HG03378 (cell line): Measurements from ENCODE around the gene SOX12.
"Not testable (repeated sequence)": the region's sequence is repeated elsewhere in the genome, so short reads cannot be mapped to it uniquely, and the experiment has no call there.

Experiments
- ATAC-seq: cut with Tn5 transposase; IDR thresholded peaks from one replicate; pipeline ENCODE4 v1.9.1; 2021; ENCODE audit warnings: mild to moderate bottlenecking, moderate library complexity; ENCODE audit not compliant: unreplicated experiment

Gene SOX12

DNA sequence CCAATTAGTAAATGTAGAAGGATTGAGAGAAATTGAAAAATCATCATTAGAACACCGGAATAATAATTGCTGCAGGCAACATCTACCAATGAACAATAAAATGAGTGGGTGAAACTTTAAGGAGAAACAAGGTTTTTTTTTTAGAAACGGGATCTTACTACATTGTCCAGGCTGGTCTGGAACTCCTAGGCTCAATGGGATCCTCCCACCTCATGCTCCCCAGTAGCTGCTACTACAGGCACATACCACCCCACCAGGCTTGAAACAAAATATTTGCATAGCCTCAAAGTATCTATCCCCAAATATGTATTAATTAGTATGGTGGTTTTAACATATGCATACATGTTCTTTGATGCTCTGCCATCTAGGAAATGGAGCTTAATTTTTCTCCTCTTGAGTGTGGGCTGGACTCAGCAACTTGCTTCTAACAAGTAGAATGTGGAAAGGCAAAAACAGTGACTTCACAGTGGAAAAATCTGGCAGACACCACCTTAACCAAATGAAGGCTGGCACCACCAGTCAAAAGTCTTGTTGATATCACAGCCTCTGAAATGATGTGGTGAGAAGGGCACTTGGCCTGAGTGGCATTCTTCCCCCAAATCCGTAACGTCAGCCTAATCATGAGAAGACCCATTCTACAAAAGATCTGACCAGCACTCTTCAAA, 33.7 kb downstream of the SOX12 start:
- no peak for ATAC-seq

DNA sequence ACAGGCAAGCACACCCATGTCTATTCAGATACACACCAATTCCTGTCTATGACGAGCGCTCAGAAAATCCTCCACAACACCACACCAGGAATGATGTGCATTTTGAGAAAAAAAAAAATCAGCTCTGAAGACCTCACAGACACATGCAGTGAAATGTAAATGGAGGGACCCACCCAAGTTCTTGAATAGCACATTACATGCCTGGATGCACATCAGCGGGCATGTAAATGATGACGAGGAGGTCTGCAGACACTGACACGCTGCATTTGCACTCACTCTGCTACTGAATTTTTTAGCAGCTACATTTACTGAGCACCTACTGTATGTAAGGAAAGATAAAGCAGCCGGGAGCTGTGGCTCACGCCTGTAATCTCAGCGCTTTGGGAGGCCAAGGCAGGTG, 36.2 kb downstream of the SOX12 start:
- no peak for ATAC-seq

DNA sequence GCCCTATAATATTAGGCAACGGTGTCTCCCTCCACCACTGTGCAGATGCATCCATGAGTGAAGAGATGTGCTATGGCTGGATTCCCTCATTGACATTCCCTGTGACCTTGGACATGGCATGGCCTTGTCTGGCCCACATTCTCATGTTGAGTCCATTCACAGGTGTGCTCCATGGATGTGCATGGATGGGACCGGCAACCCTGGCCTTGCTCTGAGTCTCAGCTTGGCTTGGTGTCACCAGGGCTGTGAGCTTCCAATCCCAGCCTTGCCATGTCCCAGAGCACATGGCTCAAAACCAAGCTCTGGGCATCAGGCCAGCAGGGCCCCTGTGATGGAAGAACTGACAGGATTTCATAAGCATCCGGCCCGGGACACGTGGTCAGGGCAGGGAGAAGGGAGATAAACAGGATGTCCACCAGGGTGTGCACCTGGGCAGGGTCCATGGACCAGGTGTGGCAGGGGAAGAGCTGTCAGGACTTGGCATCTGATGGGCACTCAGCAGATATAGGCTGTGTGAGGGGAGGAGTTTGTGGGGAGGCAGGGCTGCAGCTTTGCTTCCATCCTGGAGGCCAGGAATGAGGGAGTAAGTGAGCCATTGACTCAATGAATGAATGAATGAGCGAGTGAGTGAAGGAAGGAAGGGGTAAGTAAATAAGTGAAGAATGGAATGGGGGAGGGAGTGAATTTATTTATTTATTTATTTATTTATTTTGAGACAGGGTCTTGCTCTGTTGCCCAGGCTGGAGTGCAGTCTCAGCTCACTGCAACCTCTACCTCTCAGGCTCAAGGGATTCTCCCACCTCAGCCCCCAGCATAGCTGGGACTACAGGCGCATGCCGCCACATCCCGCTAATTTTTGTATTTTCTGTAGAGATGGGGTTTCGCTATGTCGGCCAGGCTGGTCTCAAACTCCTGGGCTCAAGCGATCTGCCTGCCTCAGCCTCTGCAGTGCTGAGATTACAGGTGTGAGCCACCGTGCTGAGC, 37.2 kb downstream of the SOX12 start:
- no peak for ATAC-seq

DNA sequence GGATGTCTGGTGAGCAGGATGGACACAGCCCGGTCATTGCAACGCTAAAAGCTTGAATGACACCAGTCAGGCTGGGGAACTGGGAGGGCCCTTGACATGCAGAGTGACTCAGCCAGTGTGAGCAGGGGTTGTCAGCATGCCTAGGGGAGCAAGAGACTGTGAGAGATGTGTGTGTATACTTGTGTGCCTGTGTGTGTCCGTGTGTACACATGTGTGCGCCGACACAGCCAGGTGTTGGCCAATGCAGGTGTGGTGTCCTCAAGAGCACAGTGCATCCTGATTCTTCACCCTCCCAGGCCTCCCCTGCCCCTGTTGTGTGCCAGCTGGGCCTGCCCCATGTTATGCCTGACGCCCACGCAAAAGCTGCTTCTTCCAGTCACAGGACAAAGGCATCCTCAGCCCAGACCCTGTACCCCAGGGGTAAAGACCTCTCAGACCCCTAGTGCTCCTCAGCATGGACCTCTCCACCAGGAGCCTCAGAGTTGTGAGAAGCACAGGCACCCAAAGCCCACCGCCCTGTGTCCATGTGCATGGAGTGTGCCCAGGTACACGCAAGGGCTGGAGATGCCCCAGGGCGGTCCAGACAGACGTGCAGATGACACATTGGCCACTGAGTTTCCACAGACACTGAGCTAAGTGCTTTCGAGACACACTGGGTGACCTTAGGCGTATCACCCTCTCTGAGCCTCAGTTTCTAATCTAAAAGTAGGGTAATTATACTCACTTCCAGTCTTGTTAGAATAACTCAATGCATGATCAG, 38.1 kb downstream of the SOX12 start:
- no peak for ATAC-seq

DNA sequence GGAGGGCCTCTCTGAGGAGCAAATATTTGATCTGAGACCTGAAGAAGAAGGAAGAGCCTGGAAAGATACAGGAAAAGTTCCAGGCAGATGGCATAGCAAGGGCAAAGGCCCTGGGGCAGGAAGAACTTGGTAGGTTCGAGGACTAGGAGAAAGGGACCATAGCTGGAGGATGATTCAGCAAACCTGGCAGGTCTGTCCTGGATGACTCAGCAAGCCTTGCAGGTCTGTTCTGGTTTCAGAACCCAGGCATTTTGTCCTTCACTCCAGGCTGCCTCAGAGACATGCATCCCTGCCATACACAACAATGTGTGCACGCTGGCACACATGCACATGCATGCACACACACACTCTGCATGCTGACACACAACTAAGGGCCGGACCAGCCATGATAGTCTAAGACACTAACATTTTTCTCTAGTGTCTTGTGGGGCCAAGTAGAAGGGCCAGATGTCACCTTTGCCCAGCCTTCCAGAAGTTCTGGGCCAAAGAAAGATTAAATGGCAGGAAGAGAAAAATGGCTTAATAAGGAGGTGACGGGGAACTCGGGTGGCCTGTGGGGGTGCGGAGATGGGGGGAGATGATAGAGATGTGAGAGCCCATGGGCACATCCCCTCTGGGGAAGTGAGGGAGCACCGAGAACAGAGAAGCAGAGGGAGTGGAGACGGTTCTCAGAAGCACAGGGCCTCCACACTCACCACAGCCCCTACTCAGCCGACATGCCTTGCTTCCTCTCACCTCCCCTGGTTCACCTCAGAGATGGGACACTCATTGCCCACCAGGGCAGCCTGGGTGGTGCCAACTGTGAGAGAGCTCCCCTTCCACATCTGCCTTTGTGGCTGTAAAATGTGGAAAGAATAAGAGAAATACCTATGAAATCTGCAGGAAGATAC, 39.8 kb downstream of the SOX12 start:
- ATAC-seq, result no peak

DNA sequence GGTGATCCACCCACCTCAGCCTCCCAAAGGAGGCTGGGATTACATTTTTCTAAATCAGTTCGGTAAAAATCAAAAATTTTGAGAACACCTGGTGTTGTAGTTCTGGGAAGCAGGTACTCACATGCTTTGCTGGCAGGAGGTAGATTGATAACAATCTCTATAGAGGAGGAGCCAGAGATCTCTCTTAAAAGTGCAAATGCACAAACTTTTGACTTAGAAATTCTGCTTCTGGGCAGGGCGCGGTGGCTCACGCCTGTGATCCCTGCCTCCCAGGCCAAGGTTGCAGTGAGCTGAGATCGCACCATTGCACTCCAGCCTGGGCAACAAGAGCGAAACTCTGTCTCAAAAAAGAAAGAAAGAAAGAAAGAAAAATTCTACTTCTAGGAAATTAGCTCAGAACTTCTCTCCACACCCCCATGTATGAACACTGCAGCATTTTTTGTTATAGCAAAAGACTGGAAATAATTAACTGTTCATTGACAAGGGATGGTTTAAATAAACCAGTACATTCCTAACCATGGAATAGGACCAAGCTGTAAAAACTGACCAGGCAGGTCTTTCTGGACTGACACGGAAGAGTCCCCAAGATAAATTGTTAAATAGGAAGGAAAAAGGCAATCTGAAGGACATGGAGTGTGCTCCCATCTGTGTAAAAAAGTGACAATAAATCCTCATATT, 40.8 kb downstream of the SOX12 start:
- no peak for ATAC-seq

DNA sequence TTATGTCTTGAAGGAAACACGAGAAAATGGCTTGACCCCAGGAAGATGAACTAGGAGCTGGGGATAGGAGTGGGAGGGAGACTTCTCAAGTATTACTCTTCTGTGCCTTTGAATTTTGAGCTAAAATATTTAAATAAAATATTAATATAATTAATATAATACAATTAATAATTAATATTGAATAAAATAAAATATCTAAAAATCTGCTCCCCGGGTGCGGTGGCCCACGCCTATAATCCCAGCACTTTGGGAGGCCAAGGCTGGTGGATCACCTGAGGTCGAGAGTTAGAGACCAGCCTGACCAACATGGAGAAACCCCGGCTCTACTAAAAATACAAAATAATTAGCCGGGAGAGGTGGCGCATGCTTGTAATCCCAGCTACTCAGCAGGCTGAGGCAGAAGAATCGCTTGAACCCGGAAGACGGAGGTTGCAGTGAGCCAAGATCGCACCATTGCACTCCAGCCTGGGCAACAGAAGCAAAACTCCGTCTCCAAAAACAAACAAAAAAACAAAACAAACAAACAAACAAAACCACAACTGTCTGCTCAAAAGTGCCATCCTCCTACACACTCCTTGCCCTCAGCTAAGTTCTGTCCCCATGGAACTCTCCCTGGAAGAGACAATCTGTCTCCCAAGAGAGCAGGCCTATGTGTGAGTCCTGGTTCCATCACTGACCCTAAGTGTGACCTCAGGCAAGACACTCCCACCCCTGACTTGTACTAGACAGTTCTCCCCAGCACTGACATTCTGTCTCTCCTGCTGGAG, 41.5 kb downstream of the SOX12 start:
- no peak for ATAC-seq

DNA sequence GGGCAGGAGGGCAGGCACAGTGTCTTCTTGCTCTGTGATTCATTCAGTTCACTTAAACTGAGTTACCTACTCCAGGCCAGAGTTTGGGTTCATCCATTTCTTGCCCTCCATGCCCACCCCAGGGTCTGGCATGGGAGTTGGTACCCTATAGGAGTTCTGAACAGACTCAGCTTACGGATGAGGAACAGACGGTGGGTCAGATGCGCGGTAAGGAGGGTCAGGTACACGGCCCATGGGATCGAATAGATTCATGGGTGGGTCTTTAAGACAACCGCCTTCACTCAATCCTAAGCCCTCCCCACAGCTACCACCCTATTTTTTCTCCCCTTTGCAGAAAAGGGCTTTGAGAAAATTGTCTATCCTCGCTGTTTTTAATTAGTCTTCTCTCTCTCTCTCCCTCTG, 42.1 kb downstream of the SOX12 start:
- ATAC-seq, result no peak

DNA sequence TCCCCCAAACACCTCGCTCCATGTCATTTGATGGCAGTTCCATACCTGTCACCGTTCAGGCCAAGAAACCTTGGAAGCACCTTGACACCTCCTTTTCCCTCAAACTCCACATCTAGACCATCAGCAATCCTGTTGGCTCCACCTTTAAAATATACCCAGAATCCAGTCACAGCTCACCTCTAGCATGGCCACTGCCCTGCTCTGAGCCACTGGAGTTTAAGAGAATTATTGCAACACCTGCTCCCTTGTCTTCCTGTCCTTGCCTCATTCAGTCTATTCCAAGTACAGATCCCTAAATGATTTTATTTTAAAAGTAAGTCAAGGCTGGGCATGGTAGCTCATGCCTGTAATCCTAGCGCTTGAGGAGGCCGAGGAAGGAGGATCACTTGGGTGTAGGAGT, 43.6 kb downstream of the SOX12 start:
- no peak for ATAC-seq

DNA sequence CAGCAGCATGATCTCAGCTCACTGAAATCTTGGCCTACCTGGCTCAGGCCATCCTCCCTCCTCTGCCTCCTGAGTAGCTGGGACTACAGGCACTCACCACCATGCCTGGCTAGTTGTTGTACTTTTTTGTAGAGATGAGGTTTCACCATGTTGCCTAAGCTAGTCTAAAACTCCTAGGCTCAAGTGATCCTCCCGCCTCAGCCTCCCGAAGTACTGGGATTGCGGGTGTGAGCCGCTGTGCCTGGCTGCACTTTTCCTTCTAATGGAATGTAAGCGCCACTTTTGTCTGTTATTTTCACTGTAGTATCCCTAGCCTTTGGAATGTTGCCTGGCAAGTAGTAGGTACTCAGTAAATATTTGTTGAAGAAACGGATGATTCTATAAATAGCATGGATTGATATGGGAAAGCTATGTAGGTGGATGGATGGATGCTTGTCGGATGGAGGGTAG, 44.8 kb downstream of the SOX12 start:
- no peak for ATAC-seq

DNA sequence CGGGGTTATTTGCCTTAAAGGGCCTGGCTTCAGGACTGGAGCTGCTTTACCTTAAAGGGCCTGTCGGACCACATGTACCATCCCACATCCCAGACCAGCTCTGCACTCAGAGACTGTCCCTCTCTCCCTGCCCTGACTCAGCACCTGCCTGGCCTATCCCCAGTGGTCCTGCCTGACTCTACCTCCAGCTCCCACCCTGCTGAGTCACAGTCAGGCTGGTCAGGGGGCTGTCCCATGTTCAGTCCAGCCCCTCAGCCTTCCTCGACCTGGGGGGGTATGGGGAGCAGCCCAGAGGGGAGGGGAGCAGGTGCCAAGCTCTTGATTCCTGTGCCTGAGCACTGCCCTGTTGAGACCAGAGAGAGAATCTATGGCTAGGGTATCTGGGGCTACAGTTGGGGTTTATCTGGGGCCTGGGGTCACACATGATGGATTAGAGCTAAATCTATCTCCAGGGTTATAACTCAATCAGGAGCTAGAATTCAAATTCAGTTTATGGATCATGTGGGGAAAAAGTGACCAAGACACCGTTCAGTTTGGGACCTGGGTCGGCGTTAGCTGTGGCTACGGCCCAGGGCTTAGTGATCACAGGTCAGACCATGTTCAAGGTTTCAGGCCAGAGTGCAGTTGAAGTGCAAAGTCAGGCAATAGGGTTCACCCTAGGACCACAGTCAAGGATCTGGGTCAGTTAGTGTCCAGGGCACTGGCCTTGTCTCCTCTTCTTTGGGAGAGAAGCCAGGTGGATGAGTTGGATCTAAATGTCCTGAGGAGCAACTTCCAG, 45.8 kb downstream of the SOX12 start:
- ATAC-seq, result no peak

DNA sequence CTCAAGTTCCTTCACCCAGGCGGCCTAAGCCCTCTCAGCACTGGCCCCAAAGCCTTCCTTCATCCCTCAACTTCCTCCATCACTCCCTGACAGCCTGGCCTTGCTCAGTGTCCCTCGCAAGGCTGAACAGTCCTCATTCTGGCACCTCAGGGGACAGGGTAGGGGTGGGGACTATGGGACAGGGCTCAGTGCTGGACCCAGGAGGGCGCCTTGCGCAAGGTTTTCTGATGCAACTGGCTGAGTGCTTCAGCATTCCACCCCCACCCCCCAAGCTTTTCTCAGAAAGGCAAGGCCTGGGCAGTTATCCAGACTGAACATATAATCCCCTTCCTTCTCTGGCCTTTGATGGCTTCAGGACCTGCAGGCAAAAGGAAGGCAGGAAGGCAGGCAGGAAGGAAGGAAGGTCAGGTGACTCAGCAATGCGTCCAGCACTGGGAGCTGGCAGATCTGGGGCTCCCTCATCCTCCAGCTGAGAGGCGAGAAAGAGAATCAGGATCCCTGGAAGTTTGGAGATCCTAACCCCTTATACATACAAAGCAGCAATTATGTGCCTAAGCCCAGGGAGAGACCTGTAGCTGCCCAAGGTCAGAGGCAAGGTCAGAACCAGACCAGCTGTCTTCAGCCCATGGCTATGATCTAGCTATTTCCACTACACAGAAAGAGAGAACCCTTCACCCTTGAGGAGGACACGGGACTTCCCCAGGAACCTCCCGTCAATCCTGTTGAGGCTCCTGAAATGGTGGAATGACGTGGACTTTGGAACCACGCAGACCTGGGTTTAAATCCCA, 46.6 kb downstream of the SOX12 start:
- no peak for ATAC-seq

DNA sequence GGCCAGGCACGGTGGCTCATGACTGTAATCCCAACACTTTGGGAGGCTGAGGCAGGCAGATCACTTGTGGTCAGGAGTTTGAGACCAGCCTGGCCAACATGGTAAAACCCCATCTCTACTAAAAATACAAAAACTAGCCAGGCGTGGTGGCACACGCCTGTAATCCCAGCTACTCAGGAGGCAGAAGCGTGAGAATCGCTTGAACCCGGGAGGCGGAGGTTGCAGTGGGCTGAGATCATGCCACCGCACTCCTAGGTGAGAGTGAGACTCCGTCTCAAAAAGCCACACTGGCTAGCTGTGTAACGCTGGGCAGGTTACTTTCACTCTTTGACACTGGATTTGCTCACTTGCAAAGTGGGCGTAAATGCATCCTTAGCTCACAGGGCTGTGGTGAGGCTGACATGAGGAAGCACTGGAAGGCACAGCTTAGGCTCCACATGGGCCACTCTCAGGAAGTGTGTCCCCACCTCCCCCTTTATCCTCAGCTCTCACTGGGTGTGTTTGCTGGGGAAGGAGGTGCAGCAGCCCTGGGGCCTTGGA, 47.3 kb downstream of the SOX12 start:
- not testable (repeated sequence) for ATAC-seq

DNA sequence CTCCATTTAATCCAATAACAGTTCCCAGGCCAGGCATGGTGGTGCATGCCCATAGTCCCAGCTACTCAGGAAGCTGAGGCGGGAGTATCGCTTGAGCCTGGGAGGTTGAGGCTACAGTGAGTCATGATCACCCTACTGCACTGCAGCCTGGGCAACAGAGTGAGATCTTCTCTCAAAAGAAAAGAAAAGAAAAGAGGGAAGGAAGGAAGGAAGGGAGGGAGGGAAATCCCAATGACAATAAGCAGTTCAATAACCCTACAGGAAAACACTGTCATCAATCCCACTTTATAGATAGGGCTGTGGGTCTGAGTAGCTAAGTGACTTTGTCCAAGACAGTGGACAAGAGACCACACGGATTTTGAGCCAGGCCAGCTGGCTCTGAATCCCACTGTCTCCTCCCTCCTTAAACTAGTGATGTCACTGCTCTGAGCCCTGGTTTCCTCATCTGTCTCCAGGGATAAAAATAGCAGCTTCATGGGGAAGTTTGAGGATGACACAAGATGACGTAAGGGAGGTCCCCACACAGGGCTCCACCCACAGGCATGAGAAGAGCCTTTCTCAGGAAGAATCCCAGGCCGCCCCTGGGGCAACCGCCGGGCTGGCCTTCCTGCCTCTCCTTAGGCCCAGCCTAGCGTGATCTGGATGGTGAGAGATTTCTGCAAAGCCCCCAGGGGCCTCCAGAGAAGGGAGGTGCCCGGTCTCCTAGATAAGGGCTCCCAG, 48.0 kb downstream of the SOX12 start:
- ATAC-seq, result no peak

DNA sequence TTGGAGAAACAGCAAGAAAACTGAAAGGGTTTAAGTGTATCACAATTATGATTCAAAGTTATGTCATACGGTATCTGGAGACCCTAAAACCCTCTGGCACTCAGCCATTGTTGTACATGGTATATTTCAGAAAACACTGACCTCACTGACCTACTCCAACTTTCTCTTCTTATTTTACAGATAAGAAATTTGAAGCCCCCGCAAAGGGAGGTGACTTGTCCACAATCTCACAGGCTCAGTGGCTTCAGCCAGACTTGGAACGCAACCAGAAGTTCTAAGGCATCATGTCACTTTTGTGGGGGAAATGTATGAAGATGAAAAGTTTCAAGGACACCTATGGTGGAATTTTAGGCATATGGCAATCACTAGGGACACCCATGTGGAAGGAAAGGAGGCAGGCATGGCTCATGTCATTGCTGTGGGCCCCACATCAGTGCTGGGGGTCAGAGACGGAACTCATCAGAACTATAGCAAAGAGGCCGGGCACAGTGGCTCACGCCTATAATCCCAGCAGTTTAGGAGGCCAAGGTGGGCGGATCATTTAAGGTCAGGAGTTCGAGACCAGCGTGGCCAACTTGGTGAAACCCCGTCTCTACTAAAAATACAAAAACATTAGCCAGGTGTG, 50.0 kb downstream of the SOX12 start:
- no peak for ATAC-seq

DNA sequence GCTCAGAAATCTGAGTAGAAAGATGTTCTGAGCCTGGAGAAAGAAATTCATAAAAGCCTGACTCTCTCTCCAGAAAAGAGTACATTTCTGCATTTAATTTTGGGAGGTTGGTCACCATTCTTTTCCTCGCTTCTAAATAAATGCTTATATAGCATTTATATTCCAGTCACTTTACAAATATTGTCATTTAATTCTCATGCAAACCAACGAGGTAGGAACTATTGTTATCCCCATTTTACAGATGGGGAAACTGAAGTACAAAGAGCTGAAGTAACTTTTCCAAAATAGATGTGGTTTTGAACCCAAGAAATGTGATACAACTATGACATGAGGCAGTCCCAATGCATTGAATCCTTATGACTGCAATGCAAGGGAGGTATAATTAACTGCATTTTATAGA, 50.7 kb downstream of the SOX12 start:
- no peak for ATAC-seq
